NCI-H1105 (cell line): Measurements from ENCODE around the gene RERE.

Source experiments
- DNase-seq: peaks from one replicate; lab custom pipeline; 2025; lab: John Stamatoyannopoulos, UW

Gene RERE

DNA sequence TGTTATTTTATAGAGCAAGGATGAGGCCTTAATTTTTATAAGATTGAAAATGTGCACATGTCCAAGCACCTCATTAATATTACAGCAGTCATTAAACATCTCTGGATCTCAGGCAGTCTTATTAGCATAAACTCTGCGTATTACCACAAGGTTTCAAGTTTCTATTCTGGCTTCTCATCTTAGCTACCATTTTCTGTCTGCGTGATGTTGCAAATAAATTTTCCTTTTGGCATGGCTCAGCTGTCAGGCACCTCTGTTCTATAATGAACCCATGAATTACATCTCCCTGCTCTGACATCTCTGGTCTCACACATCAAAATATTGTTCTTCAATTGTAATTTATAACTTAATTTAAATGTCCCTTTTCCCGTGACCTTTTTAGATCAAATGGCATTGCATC is 343.1 kb downstream of the RERE start:
- peak; percentile 58 for DNase-seq

DNA sequence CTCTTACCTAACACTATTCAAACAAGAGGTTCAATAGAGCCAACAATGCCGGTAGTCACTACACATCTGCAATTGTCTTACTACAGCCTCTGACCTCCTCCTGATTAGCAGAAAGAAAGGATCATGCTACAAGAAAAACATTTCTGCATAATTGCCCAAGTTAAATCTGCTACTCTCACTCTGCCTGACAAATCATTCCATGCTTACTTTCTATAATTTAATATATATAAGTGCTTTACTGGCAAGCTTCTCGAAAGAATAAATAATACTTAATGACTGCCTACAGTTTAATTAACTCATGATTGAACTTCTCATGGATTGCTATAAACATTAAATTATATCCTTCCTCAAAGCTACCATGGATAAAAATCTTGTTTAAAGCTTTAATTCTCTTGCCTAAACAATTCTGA is 343.5 kb downstream of the RERE start:
- peak; percentile 63 for DNase-seq

DNA sequence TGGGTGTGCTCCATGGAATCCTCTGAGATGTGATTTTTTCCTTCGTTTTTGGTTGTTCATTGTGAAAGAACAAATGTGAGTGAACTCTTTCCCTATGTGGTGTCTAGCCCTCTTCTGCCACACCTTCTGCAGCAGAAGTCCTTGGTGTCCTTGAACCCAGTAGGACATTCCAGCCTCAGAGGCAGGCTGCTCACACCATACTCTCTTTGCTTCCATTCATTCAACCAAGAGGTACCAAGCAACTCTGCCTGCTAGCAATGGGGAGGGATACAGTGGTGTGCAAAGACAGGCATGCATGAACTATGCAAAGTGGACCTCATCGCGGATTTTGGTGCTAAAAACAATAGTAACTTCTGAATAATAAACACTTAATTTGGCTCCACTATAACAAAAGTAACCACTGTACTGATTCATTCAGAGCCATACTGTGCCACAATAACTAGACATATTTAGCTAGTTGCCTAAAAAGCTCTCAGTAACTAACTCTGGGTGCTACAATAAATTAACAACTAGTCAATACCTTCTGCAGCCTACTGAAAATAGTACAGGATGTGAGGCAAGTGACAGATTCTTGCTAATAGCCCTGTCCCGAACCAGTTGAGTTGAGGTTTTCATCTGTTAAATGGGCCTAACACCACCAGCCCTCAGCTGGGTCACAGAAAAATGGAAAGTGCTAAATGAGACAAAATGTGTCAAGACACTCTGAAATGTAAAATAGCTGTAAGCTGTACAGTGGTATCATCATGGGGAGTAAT is 344.1 kb downstream of the RERE start:
- DNase-seq: no peak

DNA sequence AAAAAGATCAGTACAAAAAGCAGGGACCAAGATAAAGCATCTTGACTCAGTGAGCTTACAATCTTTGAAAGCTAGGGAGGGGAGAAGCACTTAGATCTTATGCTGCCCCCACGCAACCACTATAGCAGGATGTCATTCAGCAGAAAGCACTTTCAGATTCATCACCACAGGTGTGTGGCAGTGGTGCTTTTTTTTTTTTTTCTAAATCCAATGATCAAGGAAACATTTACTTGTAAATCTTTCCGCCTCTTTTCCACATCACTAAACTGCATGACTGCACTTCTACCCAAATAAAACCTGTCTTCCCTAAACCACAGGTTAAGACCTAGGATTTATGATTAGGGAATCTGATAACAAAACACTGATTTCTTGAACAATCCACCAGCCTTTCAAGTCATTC is 344.8 kb downstream of the RERE start:
- DNase-seq: no peak

DNA sequence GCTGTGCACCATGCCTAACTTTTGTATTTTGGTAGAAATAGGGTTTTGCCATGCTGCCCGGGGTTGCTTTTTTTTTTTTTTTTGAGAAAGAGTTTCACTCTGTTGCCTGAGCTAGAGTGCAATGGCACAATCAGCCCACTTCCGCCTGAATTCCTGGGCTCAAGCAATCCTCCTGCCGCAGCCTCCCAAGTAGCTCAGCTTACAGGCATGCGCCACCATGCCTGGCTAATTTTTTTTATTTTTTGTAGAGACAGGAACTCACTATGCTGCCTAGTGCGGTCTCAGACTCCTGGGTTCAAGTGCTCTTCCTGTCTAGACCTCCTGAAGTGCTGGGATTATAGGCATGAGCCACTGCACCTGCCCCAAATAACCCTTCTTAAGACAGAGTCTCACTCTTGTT is 346.0 kb downstream of the RERE start:
- DNase-seq: no peak

DNA sequence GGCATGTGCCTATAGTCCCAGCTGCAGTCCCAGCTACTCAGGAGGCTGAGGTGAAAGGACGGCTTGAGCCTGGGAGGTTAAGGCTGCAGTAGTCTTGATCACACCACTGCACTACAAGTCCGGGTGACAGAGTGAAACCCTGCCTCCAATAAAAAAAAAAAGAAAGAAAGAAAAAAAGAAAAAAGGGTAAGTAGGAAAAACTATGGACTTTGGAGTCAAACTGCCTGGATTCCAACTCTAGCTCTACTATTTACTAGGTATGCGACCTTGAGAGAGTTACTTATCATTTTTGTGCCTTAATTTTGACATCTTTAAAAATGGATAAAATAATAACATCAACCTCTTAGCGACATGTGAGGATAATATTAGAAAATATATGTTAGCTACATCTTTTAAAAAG is 348.7 kb downstream of the RERE start:
- DNase-seq: no peak

DNA sequence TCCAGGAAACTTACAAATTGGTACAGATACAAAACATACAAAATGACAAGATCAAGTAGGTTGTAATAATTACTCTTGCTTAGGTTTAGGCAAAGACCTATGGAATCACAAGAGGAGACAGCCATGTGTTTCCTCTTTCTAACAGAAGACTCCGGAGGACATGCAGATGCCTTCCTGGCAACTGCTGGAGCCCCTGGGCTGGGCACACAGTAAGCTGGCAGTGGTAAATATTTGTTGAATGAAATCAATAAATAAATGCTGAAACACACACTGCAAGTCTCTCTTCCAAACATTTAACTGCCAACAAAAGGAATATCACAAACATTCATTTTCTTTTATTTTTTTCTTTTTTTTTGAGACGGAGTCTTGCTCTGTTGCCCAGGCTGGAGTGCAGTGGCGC is 350.1 kb downstream of the RERE start:
- DNase-seq: no peak

DNA sequence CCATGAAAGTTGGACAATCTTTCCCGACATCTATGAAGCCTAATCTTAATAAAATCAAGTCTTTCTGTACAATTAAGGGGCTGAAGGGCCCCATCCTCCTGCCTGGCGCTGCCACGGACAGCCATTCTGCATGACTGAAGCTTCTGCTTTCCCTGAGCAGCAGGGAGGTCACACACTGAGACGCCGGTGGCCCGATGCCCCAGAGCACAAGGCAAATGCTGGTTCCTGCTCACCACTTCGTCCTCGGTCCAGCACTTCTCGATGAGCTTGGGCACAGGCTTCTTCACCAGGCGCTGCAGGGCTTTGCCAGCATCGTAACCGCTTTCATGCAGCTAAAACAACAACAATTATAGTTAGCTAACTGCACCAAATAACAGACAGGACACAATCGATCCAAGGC is 351.7 kb downstream of the RERE start:
- DNase-seq: no peak

DNA sequence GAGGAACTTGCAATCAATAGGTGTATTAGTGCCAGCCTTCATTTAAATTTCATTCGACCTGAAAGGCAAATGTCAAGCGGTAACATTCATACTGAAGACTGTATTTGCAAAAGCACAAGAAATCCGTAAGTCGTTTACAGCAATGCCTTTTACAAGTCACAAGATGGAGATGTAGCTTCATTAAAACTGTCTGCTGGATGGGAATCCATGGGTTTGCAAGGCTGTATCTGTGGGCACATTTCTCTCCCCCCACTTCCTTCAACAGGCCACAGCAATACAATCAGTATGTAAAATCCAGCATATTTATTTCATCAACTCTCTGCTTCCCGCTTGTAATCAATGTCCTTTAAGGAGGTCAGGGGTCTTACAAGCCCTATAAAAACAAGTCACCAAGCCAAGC is 352.4 kb downstream of the RERE start:
- no peak for DNase-seq

DNA sequence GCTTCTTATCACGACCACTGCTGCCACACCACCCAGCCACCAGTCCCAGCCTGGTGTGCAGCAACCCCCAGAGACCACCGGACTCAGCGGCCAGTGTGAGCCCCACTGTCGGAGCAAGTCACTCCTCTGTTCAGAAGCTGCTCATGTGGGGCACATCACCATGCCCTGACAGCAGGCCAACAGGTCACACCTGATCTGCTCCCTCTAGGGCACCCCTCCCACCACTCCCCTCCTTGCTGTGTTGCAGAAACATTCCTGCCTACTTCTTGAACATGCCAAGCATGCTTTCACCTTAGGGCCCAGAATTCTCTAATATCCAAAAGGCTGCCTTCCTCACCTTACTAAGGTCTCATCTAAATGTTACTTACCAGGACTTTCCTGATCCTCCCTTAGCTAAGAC is 353.1 kb downstream of the RERE start:
- DNase-seq: no peak

DNA sequence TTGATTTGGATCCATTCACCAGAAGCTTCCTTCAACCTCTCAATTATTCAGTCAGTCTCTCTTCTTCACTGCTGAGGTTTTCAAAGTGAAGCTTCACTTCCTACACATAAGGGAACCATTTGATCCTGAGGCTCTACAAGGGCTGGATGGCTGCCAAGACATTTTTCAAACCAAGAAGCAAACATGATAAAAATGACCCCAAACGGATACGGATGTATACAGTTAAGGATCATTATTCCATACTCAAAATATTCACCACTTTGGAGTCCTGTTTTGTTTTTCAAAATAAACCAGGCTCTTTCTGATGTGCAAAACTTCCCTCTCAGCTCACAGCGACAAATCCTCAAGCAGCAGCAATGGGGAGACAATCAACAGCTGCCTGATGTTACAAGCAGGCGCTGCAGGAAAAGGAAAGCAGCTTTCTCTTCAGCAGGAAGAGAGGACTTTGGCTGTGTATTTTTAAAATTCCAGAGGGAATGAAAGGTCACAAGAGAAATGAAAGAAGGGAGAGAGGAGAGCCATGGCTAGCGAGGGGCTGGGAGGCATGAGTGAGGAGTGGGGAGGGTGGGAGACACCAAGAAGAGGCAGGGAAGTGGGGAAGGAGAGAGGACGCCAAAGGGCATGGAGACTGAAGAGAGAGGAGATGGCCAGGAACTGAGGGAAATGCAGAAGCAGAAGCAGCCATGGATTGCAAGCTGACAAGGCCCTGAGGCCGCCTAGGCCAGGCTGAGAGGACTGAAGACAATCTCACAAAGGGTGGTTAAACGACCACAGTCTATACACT is 354.1 kb downstream of the RERE start:
- DNase-seq: peak; percentile 50

DNA sequence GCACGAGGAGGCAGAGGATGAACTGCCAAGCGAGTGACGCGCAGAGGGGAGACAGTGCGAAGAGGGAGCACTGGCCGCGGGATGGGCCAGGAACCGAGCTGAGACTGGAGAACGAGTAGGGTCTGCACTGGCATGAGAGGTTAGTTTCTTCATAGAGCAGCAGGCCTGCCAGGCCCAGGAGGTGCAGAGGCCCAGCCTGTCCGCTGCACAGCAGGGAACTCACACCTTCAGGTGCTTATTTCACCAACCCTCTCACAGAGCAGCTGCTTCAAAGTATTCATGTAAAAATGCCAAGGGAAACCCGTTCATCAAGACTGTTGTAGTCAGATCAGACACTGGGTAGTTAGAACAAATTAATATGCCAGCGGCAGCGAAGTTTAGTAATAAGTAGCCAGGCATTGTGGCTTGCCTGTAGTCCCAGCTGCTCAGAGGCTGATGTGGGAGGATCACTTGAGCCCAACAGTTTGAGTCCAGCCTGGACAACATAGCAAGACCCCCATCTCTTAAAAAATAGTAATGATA is 355.0 kb downstream of the RERE start:
- no peak for DNase-seq

DNA sequence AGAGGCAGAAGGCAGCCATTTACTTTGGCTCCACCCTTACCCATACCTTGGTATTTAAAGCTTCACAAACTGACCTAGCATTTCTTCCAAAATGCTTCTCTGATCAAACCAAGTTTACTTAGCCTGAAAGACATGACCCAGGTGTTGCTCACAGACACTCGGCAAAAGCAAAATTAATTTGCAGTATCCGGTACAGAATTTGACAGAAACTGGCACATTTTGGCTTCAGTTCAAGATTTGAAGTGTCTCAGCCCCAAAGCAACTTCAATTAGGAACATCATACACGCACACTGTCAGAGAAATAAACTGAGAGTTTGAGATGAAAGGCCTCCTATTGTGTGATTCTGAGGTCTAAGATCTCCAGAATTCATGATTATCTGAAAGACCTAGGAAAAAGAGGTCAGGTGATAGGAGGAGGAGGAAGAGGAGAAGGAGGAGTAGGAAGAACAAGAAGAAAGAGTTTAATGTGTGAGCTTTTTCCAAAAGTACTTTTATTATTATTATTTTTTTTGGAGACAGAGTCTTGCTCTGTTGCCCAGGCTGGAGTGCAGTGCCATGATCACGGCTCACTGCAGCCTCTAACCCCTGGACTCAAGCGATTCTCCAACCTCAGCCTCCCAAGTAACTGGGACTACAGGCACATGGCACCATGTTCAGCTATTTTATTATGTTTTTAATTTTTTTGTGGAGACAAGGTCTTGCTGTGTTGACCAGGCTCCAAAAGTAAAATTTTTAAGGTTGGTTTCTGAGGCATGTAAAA is 355.9 kb downstream of the RERE start:
- DNase-seq: peak; percentile 67

DNA sequence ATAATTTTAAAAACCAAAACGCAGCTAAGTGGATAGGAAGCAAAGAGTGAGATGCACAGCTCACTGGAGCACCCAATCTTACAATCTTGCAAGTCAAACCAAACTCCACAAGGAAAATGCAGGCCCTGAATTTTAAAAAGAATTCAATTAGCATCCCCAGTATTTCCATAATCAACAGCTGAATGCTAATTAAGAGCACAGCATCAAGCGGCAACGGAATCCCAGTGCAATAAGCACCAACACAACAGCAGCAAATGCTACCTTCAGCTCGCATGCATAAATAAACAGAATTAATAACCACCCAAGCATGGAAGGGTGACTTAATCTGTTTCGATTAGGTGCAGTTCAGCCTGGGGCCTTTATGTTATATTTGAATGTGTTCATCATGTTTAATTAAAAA is 356.7 kb downstream of the RERE start:
- peak; percentile 34 for DNase-seq

DNA sequence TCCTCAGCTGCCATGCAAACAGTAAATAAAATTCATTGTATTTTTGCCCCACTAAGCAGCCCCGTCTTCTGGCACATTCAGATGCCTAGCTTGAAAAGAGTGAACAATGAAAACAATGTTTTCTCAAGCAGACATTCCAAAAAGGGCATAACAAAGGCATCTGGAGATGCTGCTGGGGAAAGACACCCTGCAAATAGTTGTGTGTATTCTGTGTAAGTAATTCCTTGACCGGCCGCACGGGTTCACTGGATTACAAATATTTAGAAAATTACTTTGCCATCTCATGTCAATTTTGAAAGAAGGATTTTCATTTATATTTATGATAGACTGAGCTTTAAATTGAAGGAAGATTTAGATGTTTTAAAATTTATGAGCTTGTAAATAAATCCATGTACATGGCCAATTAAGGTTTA is 357.3 kb downstream of the RERE start:
- DNase-seq: no peak

DNA sequence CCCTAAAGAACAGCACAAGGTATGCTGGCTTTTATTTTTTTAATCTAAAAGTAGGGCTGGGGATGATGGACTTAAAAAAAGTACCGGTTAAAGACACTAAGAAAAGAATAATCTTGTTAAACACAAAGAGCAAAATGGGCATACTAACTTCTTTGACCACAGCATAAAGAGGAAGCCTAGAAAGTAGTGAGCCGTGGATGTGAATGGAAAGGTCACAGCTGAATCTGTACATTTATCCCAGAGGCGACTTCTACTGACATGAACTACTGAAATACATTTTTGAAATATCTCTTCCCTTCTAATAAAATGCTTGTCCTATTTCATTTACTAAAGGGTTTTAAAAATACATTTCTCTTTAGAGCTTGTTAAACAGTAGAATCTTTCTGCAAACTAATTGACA is 358.8 kb downstream of the RERE start:
- DNase-seq: no peak

DNA sequence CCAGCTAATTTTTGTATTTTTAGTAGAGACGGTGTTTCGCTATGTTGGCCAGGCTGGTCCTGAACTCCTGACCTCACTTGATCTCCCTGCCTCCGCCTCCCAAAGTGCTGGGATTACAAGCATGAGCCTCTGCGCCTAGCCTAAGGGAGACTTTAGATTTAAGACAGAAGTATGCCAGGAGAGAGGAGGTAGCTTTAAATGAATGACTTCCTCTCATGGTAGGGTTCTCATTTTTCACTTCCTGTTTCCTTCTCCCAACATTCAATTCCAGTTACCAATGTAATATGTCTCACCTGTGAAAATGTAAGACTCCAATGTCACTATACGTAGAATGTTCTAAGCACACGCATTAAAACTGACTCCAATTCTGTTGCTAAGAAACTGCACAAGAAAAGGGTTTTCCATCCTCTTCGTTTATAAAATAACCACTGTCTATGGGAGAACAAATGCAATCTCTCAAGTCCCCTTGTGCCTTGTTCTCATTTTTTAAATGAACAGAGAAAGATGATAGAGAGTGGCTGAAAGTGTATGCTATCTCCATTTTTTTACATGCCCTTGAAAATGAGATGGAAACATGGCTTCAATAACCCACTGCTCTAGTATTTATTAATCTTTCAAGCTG is 359.6 kb downstream of the RERE start:
- no peak for DNase-seq

DNA sequence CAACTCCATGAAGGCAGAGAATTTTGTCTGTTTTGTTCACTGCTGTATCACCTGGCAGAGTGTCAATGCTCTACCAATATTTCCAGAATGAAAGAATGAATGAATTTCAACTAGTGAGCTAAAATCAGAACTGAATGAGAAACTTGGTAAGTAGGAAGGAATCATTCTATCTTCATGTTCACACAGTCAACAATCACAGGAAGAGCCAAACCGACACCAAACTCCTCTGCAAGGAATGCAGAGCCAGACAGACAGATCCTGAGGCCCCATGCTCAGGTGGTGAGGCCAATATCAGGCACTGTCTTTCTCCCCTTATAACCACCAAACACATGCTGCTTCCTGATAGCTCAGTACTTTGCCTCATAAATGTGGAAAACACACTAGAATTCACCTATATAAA is 360.4 kb downstream of the RERE start:
- DNase-seq: no peak

DNA sequence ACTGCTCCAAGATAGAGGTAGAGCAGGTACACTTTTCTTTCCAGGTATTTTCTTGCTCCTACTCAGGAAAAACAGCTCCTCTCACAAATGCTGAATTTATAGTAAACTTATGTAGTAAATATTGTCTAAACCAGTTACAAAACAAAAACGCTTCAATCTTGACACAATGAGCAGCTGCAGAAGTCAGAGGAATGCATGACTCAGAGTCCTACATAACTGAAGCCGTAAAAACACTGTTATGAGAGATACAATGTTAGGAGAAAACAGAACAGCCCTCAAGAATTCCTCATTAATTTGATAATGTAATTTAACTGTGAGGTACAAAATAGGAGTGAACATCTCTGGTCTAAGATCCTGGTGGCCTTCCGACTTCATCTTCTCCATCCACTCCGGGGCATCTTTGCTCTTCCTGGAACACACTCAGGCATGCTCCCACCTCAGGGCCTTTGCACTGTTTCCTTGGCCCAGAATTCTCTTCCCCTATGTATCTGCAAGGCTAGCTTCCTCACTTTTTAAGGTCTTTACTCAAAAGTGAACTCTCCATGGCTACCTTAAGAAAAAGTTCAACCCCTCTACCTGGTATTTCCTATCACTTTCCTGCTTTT is 361.0 kb downstream of the RERE start:
- DNase-seq: no peak

DNA sequence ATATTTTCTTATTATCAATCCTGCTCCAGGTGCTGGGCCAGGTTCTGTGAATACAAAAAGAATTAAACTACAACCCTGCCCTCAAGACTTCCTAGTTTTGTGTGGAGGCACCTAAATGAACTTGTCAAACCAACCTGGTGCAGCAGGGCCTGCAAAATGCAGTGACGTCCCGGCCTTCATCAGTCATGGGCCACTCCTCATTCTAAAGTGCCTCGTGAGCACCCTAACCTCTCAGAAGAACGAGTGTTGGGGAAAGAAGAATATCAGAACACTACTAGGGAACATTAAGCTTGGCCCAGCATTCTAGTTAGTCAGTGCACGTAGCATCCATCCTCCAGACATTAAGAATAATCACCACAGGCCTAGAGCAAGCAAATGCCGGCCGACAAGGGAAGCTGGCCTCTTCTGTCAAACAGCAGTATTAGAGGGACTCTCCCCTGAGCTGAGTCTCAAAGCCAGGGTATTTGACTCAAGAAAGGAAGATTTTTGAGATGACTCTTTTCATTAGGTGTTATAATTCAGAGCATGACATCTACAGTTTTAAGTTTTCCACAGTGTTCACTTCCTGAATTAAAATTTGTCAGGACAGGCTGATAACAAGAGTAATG is 361.6 kb downstream of the RERE start:
- DNase-seq: no peak

DNA sequence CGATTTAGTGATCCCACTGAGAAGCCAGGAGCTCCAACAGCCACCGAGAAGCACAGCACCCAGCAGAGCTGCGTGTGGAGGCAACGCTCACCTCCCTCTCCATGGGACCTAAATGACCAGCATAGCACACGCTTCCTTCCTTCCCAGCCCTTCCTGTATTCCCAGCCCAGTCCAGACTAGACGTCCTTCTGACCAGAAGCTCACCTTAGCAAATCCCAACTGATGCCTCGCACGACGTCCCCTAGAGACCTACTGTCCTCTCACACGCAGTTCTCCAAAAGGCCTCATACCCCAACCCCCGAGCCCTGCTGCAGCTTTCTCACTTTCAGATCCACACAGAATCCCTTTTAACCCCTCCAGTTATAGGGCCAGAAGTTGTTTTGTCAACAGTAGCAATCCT is 367.1 kb downstream of the RERE start:
- no peak for DNase-seq
